Right kidney (tissue), 9 donors: ENCODE results near the gene LRIG3.
"Not testable (repeated sequence)": the region's sequence is repeated elsewhere in the genome, so short reads cannot be mapped to it uniquely, and the experiment has no call there.

Experiments
- DNase-seq: peaks from one replicate; pipeline ENCODE4 v3.0.0-alpha.2; 2016
- long read RNA-seq, 8 donors: transcript quantifications; one replicate each; lab custom pipeline, GENCODE V29; 2026

Gene LRIG3
- long read RNA-seq, donor 1, full-length matches to known transcripts, result 5 of 5 reads
- long read RNA-seq, donor 1, partial matches to known transcripts, result 0 of 5 reads
- long read RNA-seq, donor 1, other reads (novel, unspliced or antisense), result 0 of 5 reads
- long read RNA-seq, donor 2, full-length matches to known transcripts, result 3 of 23 reads
- long read RNA-seq, donor 2, partial matches to known transcripts, result 20 of 23 reads
- long read RNA-seq, donor 2, other reads (novel, unspliced or antisense), result 0 of 23 reads
- long read RNA-seq, donor 3, full-length matches to known transcripts, result 3 of 3 reads
- long read RNA-seq, donor 3, partial matches to known transcripts, result 0 of 3 reads
- long read RNA-seq, donor 3, other reads (novel, unspliced or antisense), result 0 of 3 reads
- long read RNA-seq, donor 4, full-length matches to known transcripts, result 5 of 10 reads
- long read RNA-seq, donor 4, partial matches to known transcripts, result 5 of 10 reads
- long read RNA-seq, donor 4, other reads (novel, unspliced or antisense), result 0 of 10 reads
- long read RNA-seq, donor 5, full-length matches to known transcripts, result 3 of 3 reads
- long read RNA-seq, donor 5, partial matches to known transcripts, result 0 of 3 reads
- long read RNA-seq, donor 5, other reads (novel, unspliced or antisense), result 0 of 3 reads
- long read RNA-seq, donor 6, full-length matches to known transcripts, result 2 of 7 reads
- long read RNA-seq, donor 6, partial matches to known transcripts, result 5 of 7 reads
- long read RNA-seq, donor 6, other reads (novel, unspliced or antisense), result 0 of 7 reads
- long read RNA-seq, donor 7, full-length matches to known transcripts, result 3 of 8 reads
- long read RNA-seq, donor 7, partial matches to known transcripts, result 5 of 8 reads
- long read RNA-seq, donor 7, other reads (novel, unspliced or antisense), result 0 of 8 reads
- long read RNA-seq, donor 8, full-length matches to known transcripts, result 4 of 4 reads
- long read RNA-seq, donor 8, partial matches to known transcripts, result 0 of 4 reads
- long read RNA-seq, donor 8, other reads (novel, unspliced or antisense), result 0 of 4 reads

DNA sequence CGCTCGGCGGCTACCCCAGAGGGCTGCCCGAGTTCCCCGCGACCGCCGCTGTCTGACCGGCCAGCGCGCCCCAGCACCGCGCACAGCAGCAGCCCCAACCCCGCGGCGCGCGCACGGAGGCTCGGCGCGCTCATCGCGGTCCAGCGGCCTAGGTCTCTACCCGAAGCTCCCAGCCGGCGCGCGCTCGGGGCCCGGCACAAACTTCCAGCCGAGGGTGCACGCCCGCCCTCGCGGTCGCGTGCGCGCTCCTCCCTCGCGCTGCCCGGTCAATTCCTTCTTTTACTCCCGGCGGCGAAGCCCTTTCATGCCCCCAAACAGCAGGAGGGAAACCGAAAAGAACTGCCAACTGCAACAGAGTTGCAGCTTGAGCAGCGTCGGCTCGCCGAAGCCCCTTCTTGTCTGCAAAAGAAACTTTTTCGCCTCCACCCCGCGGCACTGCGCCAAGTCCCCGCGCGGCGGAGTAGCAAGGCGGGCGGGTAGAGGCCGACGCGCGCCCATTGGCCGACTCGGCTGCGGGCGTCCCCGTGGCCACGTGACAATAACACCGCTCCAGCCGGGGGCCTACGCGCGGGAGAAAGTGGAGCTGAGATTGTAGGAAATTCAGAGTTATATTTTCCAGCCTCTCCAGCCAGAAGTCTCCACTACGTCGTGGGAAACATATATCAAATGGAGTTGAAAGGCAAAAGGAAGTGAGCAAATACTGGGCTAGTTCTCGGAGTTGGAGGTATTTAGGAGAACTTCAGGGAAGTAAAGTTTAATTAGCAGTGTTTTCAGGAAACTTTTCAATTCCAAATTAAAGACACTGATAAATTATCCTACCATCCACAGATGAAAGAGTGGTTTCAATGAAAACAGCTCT is at the start of gene LRIG3:
TSS of gene LRIG3 (minus strand) at position 403 of the 859 bp plus-strand sequence. CDS start at position 134, 269 bp downstream.
- DNase-seq, result peak; percentile 99

DNA sequence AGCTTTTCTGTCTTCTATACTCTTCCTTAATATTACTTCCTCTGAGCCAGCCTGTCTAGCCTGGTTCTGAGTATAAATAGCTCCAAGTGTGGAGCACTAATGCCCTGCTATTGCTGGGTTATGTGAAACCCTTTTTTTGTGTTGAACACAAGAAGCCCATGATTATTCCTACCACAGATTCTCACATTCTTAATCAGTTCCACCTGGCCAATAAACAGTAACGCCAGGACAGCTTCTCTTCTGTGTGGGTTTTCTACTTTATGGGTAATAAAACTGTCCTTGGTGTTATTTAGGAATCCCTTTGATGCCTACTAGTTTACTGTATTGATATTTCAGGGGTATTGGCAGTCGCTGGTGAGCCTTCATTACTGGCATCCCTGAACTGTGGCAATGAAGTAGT is 48.9 kb upstream of the LRIG3 start:
- DNase-seq, result no peak

DNA sequence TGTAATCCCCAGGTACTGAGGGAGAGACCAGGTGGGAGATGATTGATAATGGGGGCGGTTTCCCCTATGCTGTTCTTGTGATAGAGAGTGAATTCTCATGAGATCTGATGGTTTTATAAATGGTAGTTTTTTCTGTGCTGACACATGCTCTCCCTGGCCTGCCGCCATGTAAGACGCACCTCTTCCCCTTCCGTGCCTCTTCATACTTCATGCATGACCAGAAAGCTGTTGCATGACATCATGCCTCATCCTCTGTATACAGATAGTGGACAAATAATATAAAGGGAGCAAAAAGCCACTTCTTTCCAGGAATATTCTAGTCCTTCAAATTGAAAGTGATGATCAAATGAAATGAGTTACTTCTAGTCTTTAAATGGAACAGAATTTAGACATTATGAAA is 47.3 kb upstream of the LRIG3 start:
- DNase-seq, result no peak

DNA sequence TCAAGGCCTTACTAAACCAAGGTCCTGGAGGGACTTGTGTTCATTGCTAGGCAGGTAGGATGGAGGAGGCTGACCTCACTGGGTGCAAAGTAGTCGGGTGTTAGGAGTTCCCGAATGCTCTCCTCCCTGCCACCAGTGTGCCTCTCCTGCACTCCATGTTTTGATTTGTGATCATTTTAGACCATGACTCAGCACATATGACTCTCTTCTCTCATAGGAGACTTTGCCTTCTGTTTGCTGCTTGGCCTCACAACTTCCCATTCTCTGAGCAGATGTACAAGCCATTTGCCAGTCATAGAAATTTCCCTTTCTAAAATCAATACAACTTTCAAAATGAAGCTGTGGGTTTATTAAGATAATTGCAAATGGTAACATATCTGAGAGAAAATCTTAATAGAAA is 46.6 kb upstream of the LRIG3 start:
- no peak for DNase-seq

GRCh38 chr12:58965568-58965967 is 45.3 kb upstream of the LRIG3 start:
- no peak for DNase-seq

DNA sequence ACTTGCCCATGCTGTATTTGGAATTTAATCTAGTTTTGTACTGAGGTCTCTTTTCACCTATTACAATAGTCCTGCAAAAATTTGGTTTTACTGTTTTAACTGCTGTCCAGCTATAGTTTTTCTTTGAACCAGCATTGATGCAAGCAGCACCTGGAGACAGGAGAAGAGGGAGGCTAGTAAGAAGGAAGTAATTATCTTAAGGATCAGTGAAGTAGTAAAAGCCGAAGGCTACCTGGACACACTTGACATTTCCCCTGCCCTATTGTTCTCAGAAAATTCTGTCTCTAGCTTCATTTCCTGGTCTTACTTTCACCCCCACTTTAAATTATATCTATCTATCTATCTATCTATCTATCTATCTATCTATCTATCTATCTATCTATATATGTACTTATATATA is 43.5 kb upstream of the LRIG3 start:
- no peak for DNase-seq

DNA sequence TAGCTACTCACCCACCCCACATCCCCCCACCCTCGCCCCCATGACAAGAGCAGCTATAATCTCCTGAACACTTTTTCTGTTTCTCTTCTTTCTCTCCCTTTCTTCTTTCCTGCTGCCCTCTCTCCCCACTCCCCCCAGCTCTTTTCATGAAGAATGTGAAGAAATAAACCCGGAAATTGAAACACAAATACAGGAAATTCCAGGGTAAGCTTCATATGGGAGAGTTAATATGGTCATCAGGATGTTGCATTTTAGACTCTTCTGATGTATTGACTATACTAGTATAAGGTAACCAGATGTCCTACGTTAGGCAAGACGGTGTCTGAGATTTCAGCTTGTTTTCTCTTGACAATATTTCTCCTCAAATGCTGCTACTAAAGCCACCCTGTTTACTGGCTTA is 41.6 kb upstream of the LRIG3 start:
- DNase-seq, result no peak

DNA sequence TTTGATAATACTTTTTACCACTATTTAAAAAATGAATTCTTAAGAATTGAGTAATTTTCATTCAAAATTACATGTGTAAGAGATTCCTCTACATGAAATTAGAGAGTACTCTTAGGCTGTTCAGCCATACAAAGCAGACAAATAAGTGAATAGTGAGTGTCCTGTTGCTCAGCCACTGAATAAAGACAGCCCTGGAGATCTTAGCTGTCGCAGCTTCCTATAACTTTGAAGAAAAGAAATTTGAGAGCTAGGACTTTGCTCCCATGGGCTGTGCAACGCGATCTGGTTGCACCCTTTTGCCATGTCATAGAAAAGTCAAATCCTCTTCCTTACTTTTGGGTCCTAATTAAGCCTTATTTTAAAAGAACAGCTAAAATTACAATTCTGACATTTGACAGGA is 40.9 kb upstream of the LRIG3 start:
- DNase-seq, result no peak

DNA sequence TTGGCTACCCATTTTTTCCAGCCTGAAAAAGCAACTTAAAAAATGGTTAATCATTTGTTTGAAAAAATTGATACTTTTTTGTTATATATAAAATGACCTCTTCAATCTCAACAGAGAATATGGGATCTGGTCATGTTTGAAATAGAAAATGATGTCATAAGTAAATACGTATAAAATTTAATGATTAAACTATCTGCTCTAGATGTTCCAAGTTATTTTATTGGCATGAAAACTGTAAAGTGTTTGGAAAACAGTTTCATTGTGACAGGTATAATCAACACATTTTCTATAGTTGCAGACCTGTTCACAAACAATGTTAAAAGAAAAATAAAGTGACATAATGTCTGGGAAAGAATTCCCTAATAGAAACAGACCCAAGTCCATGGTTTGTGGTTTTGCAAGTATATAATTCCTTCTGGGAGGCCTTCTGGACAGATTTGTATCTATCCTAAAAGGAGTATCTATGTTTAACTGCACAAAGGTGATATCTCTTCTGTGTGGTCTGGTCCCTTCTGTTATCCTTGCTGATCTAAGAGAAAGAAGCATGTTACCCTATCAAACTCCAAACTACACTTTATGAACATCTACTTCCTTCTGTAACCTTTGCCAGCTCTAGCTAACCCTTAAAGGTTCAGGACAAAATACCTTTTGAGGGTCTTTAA is 39.5 kb upstream of the LRIG3 start:
- no peak for DNase-seq

DNA sequence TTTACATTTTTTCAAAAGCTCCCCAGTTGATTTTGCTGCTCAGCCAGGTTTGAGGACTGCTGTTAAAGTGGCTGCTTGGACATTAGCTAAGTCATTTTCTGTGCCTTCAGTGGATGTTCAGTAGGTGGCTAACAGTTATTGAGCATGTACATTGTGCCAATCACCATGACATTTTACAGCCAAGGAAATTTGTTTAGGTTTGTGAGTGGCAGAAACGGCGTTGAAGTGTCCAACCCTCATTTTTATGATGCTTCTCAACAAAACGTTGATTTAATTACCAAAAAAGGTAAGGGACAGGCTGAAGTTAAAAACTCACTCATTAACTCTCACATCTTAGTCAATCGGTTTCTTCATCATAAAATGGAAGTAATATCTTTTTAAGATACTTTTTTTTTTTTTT is 37.0 kb upstream of the LRIG3 start:
- no peak for DNase-seq

- no peak for DNase-seq
These were observed 35.5 kb upstream of the LRIG3 start for GRCh38 chr12:58955849-58956248.

GRCh38 chr12:58954002-58954401 is 33.7 kb upstream of the LRIG3 start:
- DNase-seq, result no peak

- no peak for DNase-seq
These were observed 30.4 kb upstream of the LRIG3 start for GRCh38 chr12:58950739-58951100.

- not testable (repeated sequence) for DNase-seq
These were observed 29.8 kb upstream of the LRIG3 start for GRCh38 chr12:58949954-58950738.

DNA sequence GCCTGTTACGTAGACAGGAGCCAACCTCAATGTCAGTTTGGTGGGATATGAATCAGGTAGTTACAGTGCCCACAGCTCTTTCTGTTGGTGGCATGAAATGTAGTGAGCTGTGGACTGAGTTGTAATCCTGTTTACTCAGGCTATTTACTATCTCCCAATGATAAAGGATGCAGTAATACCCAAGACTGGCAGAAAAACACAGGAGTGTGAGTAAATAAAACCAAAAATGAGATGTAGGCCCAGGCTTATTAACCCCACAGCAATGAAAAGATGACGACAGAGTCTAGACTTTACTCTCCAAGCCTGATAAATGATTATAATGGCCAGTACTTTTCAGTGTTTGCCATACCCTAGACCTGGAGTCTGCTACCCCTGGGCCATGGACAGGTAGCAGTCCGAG is 22.8 kb upstream of the LRIG3 start:
- DNase-seq, result no peak

GRCh38 chr12:58942345-58942744 is 22.0 kb upstream of the LRIG3 start:
- no peak for DNase-seq

GRCh38 chr12:58939399-58940100 is 19.2 kb upstream of the LRIG3 start:
- no peak for DNase-seq

- DNase-seq, result no peak
These were observed 18.1 kb upstream of the LRIG3 start for GRCh38 chr12:58938440-58938839.

GRCh38 chr12:58934528-58934927 is 14.2 kb upstream of the LRIG3 start:
- no peak for DNase-seq
